Measurements from ENCODE around the gene USP8. TPM values are rescaled to one million over a fixed set of nuclear protein-coding genes. Genes with fewer than 3 reads are reported as not detected.
"Not testable (repeated sequence)": the region's sequence is repeated elsewhere in the genome, so short reads cannot be mapped to it uniquely, and the experiment has no call there.

The USP8 gene
- total RNA-seq, 1 donor from 2014 or later, result 42.3 TPM

- no peak for DNase-seq
These were observed 28.7 kb downstream of the USP8 start for GRCh38 chr15:50452927-50453326.

GRCh38 chr15:50458348-50459112, 34.3 kb downstream of the USP8 start:
- DNase-seq, result no peak

GRCh38 chr15:50463423-50464358, 39.5 kb downstream of the USP8 start:
- no peak for DNase-seq

GRCh38 chr15:50471072-50471471, 46.9 kb downstream of the USP8 start:
- DNase-seq, result no peak

- DNase-seq, result no peak
These were observed 51.9 kb downstream of the USP8 start for GRCh38 chr15:50476143-50476542.

GRCh38 chr15:50484781-50485180, 60.6 kb downstream of the USP8 start:
- no peak for DNase-seq

DNA sequence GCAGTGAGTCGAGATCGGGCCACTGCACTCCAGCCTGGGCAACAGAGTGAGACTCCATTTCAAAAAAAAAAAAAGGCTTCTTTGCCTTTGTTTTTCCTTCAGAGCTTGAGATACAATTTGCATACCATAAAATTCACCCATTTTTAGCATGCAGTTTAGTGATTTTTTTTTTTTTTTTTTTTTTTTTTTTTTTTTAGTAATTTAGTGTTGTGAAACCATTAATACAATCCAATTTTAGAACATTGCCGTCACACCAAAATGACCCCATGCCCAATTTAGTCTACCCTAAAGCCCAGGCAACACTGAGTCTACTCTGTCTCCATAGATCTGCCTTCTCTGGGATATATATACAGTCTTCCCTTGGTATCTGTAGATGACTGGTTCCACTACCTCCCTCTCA, 61.2 kb downstream of the USP8 start:
- DNase-seq, result no peak

GRCh38 chr15:50487287-50487686, 63.1 kb downstream of the USP8 start:
- DNase-seq, result no peak

- no peak for DNase-seq
These were observed 69.4 kb downstream of the USP8 start for GRCh38 chr15:50493625-50494024.

- not testable (repeated sequence) for DNase-seq
These were observed 70.3 kb downstream of the USP8 start for GRCh38 chr15:50494547-50494946.

GRCh38 chr15:50496692-50497091, 72.5 kb downstream of the USP8 start:
- no peak for DNase-seq

DNA sequence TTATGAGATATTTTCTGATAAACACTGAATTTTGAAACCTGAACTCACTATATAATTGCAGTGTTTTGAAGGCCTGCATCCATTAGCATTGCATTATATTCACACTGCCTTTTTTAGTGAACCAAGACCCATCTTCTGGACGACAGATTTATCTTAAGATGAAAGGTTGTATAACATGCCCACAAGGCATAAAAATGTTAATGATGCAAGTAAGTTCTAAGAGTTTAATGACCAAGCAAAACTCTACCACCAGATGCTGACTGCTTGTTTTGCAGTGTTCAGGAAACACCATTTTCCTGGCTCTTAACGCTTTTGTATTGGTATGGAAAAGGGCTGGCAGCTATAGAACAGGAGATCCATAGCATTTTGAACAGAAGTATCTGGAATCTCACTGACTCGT, 76.1 kb downstream of the USP8 start:
- DNase-seq, result no peak

DNA sequence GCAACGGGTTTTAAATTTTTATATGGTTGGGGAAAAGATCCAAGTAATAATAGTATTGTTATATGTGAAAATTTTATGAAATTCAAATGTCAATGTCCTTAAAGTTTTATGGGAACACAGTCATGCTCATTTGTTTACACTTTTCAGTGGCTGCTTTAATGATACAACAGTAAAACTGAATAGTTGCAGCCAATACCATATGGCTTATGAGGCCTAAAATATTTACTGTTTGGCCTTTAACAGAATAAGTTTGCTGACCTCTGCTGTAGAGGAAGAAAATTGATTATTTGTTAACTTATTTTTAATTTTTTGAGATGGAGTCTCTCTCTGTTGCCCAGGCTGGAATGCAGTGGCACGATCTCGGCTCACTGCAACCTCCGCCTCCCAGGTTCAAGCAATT, 77.6 kb downstream of the USP8 start:
- no peak for DNase-seq

DNA sequence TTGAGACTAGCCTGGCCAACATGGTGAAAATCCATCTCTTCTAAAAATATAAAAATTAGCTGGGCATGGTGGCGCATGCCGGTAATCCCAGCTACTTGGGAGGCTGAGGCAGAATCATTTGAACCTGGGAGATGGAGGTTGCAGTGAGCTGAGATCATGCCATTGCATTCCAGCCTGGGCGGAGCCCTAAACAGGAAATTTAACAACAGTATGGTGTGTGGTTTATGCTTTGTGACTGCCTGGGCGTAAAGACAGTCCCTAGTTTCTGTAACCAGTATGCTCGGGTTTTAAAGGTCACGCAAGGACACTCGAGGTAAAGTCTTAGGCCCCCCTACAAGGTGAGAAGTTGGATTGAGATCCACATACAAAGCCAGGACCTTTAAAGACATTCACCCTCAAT, 78.9 kb downstream of the USP8 start:
- DNase-seq, result no peak

DNA sequence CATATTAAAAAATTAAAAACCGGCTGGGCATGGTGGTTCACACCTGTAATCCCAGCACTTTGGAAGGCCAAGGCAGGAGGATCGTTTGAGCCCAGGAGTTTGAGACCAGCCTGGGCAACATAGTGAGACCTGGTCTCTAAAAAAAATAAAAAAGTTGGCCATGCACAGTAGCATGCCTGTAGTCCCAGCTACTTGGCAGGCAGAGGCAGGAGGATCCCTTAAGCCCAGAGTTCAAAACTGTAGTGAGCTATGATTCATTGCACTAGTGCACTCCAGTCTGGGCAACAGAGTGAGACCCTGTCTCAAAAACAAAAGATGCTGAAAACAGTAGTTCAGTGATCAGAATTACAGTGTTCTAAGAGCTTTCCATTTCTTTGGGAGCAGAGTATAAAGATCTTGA, 81.5 kb downstream of the USP8 start:
- DNase-seq, result not testable (repeated sequence)

DNA sequence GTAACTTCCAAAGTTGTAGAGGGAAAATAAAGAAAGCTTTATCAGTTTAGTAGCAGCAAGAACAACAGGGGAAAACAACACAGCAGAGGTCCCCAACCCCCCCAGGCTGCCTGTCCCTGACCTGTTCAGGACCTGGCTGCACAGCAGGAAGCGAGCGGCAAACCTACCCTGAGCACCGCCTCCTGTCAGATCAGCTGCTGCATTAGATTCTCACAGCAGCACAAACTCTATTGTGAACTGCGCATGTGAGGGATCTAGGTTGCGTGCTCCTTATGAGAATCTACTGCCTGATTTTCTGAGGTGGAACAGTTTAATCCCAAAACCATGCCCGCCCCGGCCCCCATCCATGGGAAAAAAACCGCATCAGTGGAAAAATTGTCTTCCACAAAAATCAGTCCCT, 81.9 kb downstream of the USP8 start:
- no peak for DNase-seq

- no peak for DNase-seq
These were observed 88.8 kb downstream of the USP8 start for GRCh38 chr15:50513001-50513400.

DNA sequence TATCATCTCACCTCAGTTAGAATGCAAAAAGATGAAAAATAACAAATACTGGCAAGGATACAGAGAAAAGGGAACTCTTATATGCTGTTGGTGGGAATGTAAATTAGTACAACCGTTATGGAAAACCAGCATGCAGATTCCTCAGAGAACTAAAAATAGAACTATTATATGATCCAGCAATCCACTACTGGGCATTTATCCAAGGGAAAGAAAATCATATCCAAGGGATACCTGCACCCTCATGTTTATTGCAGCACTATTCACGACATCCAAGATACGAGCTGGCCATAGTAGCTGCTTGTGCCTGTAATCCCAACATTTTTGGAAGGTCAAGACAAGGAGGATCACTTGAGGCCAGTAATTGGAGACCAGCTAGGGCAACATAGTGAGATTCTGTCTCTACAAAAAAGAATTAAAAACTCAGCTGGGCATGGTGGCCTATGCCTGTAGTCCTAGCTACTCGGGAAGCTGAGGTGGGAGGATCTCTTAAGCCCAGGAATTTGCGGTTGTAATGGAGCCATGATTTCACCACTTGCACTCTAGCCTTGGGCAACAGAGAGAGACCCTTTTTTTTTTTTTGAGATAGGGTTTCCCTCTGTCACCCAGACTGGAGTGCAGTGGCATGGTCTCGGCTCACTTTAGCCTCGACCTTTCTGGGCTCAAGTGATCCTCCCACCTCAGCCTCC, 95.7 kb downstream of the USP8 start:
- DNase-seq, result peak; percentile 35

GRCh38 chr15:50523851-50524251, 99.6 kb downstream of the USP8 start:
- DNase-seq, result peak; percentile 64

- no peak for DNase-seq
These were observed 107.0 kb downstream of the USP8 start for GRCh38 chr15:50531163-50531562.

- DNase-seq, result no peak
These were observed 107.6 kb downstream of the USP8 start for GRCh38 chr15:50531766-50532165.

- no peak for DNase-seq
These were observed 118.6 kb downstream of the USP8 start for GRCh38 chr15:50542887-50543210.

- DNase-seq, result no peak
These were observed 119.4 kb downstream of the USP8 start for GRCh38 chr15:50543556-50543955.
